ENCODE data around the gene ARIH1.

DNA sequence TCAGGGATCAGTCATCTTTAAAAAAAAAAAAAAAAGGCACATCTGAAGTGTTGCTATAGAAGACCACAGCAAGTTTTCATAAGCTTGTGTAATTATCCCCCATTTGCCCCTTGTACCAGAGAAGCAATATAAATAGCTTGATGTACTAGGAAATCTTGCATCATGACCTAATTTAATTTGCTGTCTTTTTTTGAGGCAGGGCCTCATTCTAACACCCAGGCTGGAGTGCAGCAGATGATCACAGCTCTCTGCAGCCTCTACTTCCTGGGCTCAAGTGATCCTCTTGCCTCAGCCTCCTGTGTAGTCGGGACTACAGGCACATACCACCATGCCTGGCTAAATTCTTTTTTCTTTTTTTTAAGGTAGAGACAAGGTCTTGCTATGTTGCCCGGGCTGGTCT lies 88.7 kb downstream of the ARIH1 start:
- no peak for TF ChIP-seq NFRKB (IDR thresholded peaks at IDR 0.05)
- TF ChIP-seq FOXK2 (IDR thresholded peaks at IDR 0.05): no peak
- no peak for TF ChIP-seq SUZ12 (IDR thresholded peaks at IDR 0.05)
- no peak for TF ChIP-seq ARNT (IDR thresholded peaks at IDR 0.05)
- TF ChIP-seq SP1 (IDR thresholded peaks at IDR 0.05): no peak
- no peak for TF ChIP-seq ELF4 (IDR thresholded peaks at IDR 0.05)
- TF ChIP-seq FOXA1 (IDR thresholded peaks at IDR 0.05): no peak
- TF ChIP-seq HDGF (IDR thresholded peaks at IDR 0.05; ENCODE audit: borderline replicate concordance): no peak
- TF ChIP-seq L3MBTL2 (conservative IDR thresholded peaks at IDR 0.05): no peak
